HT1080 (cell line): ENCODE results near the gene NDRG2. TPM values are rescaled to one million over a fixed set of nuclear protein-coding genes. Genes with fewer than 3 reads are reported as not detected.

Source experiments
- DNase-seq: peaks from one replicate; pipeline ENCODE4 v3.0.0-alpha.2; 2015; ENCODE audit warnings: low read depth
- total RNA-seq: library from RNA; depleted of rRNA; stranded (reverse); fragments of >200 nt; shearing (Covaris generic); gene quantifications from 2 replicates; pipeline ENCODE4 v1.2.3, GENCODE V29; 2014

NDRG2 gene
- total RNA-seq, 1 experiment from 2014 or later: 16.9 TPM

DNA sequence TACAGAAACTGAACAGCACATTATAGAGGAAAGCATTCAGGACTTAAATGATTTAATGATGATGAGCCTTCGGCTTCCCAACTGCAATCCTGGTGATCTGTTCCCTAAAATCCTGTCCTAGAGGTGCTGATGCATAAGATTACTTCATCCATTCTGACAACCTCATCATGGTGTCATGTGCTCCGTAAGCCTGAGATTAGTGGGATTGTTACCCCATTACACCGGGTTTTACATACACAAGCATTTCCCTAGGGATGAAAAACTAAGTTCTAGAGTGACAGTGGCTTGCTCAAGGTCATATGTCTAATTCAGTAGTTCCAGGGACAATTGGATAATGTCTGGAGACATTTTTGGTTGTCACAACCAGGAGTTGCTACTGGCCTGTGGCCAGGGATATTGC, 12.3 kb upstream of the NDRG2 start:
- DNase-seq: no peak

DNA sequence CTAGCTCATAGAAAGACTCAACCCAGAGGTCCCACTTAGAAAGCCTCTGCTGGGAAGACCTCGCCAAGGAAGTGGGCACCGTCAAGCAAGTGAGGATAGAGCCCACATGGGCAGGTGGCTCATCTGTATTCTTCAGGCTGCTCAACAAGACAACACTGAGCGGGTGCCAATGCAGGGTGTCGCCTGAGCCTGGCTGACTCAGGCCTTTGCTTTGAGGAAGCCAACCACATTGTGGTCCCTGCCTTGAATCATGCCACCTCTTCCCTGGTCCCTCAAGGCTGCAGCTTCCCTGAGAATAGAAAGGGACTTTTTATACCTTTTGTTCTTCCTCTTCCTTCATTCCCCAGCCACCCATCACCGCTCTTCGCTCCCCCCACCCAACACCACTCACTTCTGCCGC, 11.9 kb upstream of the NDRG2 start:
- DNase-seq: peak; percentile 50

DNA sequence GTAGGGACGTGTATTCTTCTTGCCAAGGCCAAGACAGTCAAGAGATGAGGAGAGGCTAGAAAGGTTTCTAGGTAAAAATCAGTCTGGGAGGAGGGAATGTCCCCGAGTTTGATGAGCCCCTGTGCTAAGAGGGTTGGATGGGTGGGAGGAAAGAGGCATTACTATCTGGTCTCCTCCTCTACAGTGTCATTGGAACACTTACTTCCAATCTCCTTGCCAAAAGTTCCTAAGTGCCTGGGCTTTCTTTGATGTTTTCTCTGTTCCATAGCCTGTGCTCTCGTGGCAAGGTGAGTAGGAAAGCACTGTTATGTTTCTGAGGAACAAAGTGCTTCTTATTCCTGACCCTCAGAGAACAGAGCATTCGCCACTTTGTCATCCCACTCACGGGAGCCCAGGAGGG, 9.8 kb upstream of the NDRG2 start, which contains the start of gene RNASE13:
Gene RNASE13, minus strand, starts transcription at position 101 of the 400 bp plus-strand sequence. CDS start 519 bp downstream, outside the sequence.
- no peak for DNase-seq

DNA sequence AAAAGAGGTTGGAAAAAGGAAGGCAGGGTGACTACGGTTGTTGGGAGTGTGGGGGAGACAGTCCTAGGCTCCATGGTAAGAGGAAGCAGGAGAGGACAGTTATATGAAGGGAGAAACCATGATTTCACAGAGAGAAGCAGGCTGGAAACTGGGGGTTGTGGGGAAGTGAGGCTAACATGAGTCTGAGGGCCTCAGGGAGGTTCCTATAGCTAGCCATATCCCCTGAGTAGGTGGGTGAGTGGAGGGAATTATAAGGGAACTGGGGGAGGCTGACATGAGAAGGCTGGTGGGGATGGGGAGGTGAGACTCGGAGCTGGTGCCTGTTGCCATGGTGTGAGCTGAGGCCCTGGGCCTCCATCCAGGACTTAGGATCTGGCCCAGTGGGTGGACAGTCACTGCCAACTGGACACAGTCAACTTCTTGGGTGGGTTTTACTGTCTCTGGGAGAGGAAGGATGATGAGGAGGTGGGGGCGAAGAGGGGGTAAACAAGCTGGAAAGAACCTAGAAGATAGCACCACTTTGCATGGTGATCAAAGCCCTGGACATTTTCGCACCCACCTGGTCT, 8.4 kb upstream of the NDRG2 start:
- DNase-seq: no peak

DNA sequence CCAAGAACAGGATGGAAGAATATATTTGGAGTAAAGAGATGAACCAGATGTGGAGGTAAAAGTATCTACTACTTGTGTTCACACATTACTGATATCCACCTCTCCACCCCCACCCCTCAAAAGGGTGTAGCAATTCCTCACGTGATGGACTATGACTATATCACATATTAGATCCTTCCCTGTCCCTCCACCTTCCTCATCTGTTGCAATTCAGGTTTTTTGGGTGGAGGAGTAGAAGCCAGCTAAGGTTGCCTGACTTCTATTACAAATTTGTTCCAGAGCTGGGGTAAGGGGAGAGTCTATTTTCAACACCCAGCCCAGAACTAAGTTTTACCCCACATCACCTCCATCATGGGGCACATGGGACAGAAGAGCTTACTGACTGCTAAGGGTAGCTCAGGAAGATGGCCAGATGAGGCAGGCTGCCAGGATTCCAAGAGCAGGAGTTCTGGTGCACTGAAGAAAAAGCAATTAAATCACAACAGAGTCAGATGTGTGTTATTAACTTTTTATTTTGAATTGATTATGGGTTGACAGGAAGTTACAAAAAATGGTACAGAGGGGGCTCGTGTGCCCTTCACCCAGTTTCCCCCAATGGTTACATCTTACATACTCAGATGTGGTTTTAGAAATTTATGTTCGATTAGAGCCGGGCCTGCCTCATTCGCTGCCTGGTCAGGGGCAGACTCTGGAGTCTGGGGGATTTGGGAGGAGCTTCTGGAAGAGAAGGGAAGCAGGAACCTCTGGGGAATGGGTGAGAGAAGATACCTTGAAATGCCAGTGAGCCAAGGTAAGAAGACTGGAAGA, 7.7 kb upstream of the NDRG2 start:
- DNase-seq: no peak

DNA sequence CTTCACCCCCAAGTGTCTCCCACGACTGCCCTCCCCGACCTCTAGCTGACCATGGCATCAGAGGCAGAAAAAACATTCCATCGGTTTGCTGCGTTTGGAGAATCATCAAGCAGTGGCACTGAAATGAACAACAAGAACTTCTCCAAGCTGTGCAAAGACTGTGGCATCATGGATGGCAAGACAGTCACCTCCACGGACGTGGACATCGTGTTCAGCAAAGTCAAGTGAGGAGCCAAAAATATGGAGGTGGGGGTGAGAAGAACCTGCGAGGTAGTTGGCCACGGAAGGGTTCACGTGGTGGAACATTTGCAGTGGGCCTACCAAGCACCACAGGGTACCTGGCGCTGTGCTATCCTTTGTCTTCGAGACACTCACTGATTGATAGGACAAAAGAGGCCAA, 5.7 kb upstream of the NDRG2 start:
- no peak for DNase-seq

DNA sequence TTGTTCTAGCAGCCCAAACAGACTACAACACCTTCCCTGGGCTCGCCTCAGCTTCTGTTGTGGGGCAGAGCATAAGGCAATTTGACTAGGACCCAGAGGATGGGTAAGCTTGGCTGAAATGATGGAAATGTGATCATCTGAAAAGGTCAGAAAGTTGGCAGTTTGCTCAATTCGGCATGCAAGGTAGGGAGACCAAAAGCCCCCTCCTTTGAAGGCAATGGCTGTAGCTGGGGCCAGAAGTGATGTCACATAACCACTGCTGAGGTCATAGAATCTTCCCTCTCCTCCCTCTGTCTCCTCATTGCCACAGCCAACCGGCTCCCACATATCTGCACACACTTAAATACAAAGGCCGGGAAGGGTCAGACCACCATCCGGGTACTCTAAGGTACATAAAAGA, 5.1 kb upstream of the NDRG2 start, which contains the start of gene TPPP2:
Gene TPPP2, plus strand, starts transcription at position 301 of the 400 bp plus-strand sequence. CDS start 365 bp downstream, outside the sequence.
- no peak for DNase-seq

DNA sequence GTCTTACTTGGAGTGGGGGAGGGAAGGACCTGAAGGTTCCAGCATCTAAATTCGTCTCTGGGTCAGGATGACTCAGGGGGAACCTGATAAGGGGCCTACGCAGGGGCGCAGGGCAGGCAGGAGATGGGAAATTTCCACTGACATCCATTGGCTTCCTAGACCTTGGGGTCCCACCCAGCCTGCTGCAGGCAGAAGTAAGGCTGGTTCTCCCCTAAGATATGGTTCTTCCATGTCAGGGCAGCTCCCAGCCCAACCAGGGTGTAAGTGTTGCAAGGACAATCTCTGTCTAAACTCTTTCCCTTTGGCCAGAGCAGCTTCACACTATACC, 2.1 kb upstream of the NDRG2 start:
- no peak for DNase-seq

DNA sequence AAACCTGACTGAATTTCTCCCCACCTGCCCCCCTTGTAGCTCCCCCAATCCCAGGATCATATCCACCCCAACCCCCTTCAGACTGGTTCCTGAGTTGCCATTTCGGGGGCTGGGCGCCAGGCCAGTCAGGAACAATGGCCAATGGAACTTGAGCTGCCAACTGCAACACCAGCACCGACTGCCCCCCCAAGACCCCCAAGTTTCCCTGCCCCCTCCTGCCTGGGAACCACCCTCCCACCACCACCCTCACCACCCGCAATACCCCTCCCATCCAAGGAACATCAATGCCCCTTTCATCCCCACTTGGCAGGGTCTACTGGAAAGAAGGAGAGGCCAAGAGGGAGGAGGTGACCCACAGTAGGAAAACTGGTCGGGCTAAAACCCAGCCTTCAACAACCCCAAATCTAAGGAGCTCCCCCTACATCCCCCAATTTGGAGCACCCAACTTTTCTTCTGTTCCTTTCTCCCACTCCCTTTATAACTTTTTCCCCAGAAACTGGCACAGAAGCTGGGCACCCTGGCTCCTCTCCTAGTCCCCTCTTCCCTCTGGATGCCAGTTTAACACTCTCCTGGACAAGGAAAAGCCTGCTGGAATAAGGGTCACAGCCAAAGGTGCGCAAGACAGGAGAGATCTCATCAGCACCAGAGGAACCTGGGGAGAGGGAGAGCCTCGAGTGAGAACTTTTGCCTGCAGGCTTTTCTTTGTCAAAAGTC, 1.6 kb upstream of the NDRG2 start:
- DNase-seq: no peak

DNA sequence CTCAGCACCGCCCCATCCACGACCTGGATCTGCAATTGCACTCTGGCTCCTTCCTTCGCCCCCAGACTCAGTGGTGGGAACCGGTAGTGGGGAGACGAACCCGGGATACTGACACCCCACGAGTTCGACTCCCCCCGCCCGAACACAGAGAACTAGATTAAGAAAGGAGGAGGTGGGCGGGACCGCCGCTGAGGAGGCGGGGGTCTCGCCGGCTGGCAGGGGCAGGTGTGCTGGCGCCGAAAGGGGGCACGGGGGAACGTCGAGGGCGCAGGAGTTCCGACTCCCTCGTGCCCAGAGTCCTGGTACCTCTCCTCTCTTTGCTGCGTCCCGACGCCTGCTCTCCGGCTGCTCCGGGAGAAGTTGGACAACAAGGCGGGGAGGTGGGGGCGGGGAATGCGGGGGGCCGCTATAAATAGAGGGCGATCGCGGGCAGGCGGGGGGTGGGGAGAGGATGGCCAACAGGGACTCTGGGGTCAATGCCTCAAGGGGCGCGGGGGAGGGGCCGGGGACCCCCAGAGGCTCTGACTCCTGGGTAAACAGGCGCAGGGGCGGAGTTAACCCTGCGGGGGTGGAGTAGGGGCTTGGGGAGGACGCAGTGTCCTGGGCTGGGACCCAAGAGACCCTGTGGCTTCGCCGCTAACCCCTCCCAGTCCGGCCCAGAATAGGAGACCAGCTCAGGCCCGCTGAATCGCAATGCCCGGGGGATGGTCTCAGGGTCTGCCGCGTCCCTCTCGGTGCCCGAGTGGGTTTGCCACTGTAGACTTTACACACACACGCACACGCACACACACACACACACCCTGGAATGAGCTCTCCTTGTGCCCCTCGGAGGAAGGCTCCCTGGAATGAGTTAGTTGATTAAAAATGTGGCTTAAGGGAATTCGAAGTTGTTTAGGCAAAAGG, 761 bp upstream of the NDRG2 start:
- no peak for DNase-seq

DNA sequence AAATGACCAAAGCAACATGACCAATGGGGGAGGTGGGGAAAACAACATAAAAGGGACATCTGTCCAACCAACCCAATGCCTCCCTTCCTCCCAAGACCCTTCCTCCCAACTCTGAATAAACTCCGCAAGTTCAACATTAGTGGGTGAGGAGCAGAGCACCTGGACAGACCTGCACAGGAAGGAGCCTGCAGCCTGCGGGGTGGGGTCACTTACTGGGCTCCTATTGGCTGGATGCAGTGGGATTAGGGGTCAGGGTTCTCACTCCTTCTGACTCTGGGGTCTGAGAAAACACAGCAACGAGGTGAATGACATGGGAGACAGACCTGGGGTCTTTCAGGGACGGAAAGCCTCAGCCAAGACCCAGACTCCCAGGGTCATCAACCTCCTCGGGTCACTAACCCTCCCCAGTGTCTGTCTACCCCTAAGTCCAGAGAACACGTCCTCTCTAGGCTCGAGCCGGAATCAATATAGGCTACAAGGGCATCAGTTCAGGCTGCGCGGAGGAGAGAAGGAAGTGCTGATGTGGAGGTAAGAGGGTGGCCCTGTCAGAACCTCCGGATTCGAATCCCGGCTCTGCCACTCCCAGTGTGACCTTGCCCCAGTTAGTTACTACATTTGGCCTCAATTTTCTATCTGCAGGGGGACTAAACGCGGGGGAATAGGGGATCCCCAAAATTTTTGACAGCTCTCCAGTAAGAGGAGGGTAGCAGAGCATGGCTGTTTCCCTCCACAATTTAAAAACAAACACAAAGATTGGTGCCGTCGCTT, 860 bp downstream of the NDRG2 start:
- no peak for DNase-seq

DNA sequence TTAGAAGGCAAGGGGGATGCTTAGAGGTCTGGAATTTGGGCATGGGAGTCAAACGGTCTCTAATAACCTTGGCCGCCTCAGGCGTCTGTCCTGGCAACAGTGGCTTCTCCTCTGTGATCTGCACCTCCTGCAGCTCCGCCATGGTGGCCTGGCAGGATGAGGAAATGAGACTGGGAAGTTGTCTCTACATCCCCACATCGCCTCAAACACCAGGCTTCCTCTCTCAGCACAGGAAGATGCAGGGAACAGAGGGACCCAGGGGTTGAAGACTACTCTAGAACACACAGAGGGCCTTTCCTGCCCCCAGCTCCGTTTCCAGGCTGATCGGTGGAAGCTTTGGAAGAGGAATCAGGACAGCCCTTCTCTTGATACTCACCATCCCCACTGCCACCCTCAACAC, 1.7 kb downstream of the NDRG2 start:
- no peak for DNase-seq

DNA sequence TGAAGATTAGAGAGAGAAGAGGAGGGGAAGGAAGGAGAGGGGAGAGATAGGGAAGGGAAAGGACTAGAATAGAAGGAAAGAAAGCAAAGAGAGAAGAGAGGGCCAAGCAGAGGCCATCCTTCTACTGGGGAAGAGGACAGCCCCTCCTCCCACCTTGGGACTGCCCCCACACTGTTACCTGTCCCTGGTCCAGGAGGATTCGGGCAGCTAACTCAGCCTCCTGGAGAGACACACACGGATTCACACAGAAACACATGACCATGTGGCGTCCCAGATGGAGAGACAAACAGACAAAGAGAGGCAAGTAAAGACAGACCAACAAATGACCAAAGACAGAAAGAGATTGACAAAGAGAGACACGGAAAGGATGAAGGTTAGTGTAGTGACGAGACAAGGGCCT, 2.2 kb downstream of the NDRG2 start:
- DNase-seq: no peak

DNA sequence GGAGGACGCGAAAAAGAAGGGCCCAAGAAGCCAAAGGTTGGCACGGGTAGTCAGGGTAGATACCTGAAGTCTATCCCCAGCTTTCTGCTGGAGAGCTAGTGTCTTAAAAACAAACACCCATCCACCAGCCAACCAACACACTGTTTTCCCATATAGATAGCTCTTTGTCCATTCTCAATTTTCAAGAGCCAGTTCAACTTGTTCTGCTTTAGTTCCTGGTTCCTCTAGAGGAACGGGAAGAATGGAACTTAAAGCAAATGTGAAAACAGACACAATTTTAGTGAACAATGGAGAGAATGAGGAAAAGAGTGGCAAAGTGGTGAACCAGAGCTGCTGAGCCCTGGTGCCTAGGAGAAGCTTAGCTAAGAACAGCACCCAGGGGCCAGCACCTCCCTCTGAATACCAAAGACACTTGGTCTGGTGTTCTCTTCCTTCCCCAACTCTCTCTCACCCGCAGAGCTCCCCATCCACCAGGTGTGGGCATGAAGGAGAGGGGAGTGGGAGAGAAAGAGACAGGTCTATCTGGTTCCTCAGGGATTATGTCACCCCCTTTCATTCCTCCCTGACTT, 3.8 kb downstream of the NDRG2 start:
- DNase-seq: no peak

DNA sequence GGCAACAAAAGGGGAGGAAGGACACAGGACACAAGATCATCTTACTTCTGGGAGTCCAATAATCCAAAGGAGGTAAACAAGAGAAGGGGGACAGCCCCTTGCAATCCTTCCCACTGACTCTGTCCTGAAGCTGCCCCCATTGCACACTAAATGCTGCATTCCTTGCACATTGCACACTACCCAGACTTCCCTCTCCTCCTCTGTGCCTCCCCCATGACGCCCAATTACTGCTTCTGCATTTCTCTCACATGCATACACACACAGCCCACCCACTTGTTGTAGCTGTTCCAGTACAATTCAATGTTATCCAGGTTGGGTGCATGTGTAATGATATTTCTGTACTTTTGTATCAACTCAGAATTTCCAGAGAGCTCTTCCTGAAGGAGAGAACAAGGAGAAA, 5.5 kb downstream of the NDRG2 start:
- DNase-seq: no peak

DNA sequence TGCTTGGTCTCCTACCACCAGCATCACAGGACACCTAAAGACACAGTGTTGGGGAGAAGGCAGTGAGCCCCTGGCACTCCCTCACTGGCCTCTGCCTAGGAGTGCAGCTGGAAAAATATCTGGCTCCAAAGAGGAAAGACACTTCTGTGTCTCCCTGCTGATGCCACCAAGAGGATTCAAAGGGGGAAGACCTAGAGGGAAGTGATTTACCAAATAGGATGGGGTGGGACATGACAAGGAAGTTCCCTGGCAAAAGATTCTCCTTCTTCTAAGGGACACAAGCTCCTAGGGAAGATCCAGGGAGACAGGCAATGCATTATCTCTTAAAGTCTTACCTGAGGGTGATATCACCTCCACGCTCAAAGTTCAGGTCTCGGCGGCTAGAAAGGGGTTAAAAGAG, 6.1 kb downstream of the NDRG2 start:
- DNase-seq: no peak

DNA sequence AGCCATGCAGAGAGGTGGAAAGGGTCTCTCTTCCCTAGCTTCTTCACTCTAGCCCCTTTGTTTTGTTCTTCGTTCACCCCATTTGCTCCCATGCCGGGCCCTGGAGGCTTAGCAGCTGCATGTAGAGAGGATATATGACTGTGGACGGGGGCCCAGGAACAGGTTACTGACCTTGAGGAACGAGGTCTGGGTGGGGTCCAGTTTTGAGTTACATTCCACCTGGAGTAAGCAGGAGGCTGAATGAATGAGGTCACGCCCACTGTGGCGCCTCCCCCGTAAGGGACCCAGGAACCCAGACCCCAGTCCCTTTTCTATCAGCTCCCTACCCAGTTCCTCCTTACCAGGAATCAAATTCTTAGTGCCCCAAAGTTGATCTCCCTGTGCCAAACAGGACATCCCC, 6.6 kb downstream of the NDRG2 start:
- no peak for DNase-seq

DNA sequence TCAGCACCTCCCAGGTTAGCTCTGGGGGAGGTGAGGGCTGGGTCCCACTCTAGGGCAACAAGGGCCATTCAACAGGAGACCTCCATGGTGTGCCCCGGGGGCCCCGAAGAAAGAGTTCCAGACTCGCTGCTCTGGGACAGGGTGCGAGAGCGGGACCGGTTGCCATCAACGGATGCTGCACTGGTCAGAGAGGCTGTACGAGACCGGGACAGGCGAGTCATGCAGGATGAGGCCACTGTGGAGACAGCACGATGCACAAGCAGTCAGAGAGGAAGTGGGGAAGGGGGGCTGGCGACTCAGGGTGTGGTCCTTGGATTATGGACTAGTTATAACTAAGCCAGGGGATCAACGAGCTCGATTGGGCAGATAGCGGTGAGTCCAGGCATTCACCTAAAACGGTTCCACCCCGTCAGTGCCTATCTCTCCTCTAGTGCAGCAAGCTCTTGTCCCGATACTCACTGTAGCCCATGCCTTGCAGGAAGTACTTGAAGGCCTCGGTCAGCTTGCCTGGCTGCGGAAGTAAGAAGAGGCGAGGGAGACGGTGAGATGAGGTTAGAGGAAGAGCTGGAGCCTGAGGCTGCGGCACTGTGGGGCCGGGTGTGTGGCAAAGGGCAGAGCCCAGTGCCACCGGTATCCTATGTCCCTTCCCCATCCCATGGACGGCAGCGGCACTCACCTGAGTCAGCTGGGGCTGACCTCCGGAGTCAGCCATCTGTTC, 7.2 kb downstream of the NDRG2 start:
- no peak for DNase-seq

DNA sequence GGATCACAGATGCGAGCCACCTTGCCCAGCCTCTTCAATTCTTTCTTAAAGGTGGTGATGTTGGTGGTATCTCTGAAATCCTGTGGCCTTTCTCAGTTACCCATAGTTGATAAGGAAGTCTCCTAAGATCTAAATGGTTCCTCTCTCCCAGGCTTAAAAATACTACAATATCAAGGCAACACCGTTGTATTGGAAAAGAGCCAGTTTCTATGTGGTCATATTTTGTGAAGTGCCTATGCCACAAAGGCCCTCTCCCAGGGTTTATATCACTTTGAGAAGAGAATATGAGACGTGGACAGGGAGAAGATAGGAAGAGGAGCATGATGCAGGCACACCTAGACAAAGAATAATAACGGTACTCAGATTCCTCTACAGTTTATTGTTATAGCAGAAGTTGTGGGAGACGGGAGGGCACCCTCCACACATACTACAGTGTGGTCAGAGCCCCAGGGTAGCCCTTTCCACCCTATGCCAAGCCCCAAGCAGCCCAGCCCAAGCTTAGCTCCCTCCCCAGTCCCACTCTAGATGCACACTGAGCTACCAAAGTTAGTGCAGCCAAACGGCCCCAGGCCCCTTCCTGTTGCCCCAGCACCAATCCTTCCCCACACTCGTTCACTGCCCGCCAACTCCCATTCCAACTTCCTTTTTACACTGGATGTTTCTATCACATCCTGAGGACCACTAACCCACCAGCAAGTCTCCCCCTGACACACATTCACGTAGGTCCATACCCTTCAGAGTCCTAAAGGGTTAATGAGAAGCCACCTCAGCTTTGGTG, 8.3 kb downstream of the NDRG2 start:
- no peak for DNase-seq
